B cell (primary cell): ENCODE data around the gene ING3.

Source experiments
- EZH2 ChIP-seq: IDR thresholded peaks from 2 replicates; pipeline ENCODE4 v1.6.1; 2012; ENCODE audit warnings: borderline replicate concordance, low read depth, mild to moderate bottlenecking, moderate library complexity, low read length; ENCODE audit not compliant: insufficient read depth, poor library complexity, severe bottlenecking
- TF ChIP-seq, protein P1 (sequence below): fragments of 200-600 bp; IDR thresholded peaks from one replicate; pipeline ENCODE4 v1.8.0; 2022; ENCODE audit warnings: antibody characterized with exemption, mild to moderate bottlenecking

DNA sequence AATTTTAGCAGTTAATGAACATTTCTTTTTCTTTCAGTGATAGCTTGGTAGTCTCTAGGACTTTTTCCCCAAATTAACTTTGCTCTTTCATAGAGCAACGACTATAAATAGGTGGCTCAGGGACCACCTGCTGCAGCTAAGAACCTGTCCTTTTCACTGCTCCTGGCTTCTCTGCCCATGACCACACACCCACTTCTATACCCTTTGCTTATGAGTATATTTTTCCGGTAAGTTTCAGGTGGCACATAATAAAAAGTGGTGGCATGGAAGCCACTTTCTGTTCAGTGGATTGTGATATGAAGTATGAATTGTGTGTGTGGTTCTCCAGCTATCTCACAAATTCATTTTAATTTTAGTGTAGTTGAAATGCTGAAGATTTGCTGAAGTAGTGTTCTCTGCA, 1.2 kb downstream of the ING3 start:
- no peak for TF ChIP-seq EZH2
- TF ChIP-seq, protein P1, sequence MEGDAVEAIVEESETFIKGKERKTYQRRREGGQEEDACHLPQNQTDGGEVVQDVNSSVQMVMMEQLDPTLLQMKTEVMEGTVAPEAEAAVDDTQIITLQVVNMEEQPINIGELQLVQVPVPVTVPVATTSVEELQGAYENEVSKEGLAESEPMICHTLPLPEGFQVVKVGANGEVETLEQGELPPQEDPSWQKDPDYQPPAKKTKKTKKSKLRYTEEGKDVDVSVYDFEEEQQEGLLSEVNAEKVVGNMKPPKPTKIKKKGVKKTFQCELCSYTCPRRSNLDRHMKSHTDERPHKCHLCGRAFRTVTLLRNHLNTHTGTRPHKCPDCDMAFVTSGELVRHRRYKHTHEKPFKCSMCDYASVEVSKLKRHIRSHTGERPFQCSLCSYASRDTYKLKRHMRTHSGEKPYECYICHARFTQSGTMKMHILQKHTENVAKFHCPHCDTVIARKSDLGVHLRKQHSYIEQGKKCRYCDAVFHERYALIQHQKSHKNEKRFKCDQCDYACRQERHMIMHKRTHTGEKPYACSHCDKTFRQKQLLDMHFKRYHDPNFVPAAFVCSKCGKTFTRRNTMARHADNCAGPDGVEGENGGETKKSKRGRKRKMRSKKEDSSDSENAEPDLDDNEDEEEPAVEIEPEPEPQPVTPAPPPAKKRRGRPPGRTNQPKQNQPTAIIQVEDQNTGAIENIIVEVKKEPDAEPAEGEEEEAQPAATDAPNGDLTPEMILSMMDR = no peak
